Measurements from ENCODE around the gene RILPL1.

DNA sequence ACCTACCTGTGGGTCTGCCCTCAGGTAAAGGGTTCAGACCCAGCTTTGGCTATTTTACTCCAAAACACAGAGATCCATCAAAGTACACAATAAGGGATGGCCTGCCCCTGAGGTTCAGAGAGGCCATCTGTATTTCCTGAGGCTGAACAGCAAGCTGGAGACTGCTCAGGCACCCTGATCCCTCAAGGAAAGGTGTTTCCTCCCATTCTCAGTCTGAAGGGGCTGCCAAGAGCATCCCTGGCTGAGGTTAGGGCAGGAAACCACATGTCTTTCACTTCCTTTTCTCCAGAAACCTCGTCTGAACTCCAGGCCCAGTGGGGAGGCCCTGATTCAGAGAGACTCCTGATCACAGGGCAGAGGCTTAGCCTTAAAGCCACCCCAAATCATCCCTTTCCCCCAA is 1.5 kb downstream of the RILPL1 start:
- TF ChIP-seq, protein P1, sequence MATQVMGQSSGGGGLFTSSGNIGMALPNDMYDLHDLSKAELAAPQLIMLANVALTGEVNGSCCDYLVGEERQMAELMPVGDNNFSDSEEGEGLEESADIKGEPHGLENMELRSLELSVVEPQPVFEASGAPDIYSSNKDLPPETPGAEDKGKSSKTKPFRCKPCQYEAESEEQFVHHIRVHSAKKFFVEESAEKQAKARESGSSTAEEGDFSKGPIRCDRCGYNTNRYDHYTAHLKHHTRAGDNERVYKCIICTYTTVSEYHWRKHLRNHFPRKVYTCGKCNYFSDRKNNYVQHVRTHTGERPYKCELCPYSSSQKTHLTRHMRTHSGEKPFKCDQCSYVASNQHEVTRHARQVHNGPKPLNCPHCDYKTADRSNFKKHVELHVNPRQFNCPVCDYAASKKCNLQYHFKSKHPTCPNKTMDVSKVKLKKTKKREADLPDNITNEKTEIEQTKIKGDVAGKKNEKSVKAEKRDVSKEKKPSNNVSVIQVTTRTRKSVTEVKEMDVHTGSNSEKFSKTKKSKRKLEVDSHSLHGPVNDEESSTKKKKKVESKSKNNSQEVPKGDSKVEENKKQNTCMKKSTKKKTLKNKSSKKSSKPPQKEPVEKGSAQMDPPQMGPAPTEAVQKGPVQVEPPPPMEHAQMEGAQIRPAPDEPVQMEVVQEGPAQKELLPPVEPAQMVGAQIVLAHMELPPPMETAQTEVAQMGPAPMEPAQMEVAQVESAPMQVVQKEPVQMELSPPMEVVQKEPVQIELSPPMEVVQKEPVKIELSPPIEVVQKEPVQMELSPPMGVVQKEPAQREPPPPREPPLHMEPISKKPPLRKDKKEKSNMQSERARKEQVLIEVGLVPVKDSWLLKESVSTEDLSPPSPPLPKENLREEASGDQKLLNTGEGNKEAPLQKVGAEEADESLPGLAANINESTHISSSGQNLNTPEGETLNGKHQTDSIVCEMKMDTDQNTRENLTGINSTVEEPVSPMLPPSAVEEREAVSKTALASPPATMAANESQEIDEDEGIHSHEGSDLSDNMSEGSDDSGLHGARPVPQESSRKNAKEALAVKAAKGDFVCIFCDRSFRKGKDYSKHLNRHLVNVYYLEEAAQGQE (IDR thresholded peaks at IDR 0.05; ENCODE audit: low read depth): no peak
- TF ChIP-seq CEBPB (IDR thresholded peaks at IDR 0.05) (no peak), YY1 (IDR thresholded peaks at IDR 0.05; ENCODE audit: low read depth) (no peak), FOXM1 (IDR thresholded peaks at IDR 0.05; ENCODE audit: borderline replicate concordance, low read depth) (no peak), USF1 (IDR thresholded peaks at IDR 0.05) (no peak), TEAD4 (IDR thresholded peaks at IDR 0.05) (no peak), TAF1 (IDR thresholded peaks at IDR 0.05; ENCODE audit: low read depth) (no peak), EP300 (IDR thresholded peaks at IDR 0.05; ENCODE audit: borderline replicate concordance) (no peak), NFIC (IDR thresholded peaks at IDR 0.05) (no peak), MAX (IDR thresholded peaks at IDR 0.05) (no peak), RAD21 (IDR thresholded peaks at IDR 0.05; ENCODE audit: low read depth) (no peak)
